NCI-H1092 (cell line): ENCODE data around the gene DYNLRB1.
"Not testable (repeated sequence)": the region's sequence is repeated elsewhere in the genome, so short reads cannot be mapped to it uniquely, and the experiment has no call there.

Experiments
- DNase-seq: peaks from one replicate; lab custom pipeline; 2025; lab: John Stamatoyannopoulos, UW

Gene DYNLRB1

DNA sequence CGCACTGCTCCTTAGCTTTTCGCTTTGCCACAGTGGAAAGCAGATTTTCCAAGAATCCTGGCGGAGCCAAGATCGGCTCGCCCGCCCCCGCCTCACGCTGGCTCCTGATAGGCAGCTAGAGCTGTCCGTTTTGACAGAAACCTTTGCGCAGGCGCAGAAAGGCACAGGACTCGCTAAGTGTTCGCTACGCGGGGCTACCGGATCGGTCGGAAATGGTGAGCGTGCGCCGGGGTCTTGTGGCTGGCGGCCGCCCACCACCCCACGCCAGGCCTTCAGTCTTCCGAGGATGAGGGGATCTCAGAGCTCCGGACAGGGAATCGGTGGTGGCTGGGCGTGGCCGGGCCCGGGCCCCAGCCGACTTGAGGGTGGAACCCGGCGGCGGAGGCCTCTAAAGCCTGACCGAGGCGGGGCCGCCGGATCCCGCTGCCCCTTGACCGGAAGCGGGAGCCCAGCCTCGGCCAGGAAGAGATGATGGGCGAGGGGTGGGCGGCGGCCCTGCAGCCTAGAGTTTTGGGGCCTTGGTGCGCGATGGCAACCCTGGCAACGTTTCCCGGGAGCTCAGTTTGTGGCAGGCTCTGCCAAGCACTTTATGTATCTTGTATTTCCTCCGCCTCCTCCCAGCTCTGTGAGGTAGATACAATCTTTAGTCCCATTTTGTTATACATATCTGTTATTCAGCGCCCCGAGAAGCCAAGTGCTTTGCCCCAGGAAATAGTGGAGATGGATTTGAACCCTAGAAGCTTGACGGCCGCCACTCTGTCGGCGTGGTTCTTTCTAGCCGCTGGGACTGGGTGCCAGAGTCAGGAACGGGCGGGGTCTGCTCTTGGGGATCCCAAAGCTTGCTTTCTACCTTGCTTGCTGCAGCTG is at the start of gene DYNLRB1:
TSS of gene DYNLRB1 (plus strand) at position 176 of the 867 bp plus-strand sequence. CDS start at position 213, 37 bp downstream.
- DNase-seq: peak; percentile 98

DNA sequence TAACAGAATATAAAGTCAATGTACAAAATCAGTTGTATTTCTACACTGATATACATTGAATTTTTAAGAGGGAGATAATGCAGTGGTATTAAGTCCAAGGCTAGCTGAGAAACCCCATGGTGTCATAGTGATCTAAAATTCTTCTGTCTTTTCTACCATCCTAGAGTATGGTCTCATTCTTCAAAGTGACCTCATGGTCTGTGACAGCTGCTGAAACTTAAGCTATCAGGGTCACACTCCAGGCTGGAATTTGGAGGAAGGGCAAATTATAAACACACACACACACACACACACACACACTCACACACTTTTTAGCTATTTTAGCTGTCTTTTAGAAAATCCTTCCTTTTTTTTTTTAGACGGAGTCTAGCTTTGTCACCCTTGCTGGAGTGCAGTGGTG is 47.3 kb upstream of the DYNLRB1 start:
- no peak for DNase-seq

DNA sequence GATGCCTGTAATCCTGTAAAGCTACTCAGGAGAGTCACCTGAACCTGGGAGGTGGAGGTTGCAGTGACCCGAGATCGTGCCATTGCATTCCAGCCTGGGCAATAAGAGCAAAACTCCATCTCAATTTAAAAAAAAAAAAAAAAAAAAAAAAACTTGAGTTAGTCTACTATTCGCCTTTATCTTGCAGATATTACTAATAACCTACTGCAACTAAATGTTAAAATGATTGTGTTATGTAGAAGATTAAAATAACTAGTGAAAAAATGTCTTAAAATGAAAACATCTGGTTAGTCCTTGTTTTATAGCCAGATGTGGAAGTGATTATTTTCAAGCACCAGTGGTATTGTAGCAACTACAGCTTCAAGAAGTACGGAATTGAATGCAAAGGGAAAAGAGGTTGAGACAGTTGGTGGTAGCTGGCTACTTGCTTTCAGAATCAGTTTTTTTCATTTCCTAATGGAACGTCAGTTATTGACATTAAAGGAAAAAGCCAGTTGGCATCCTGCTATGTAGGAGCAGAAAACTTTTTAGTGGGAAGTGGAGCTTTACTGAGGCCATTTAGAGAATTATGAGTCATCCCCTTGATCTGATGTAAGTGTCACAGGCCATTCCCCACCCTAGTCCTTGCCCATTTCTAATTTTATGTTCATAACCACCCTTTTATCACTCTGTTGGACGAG is 43.8 kb upstream of the DYNLRB1 start:
- no peak for DNase-seq

DNA sequence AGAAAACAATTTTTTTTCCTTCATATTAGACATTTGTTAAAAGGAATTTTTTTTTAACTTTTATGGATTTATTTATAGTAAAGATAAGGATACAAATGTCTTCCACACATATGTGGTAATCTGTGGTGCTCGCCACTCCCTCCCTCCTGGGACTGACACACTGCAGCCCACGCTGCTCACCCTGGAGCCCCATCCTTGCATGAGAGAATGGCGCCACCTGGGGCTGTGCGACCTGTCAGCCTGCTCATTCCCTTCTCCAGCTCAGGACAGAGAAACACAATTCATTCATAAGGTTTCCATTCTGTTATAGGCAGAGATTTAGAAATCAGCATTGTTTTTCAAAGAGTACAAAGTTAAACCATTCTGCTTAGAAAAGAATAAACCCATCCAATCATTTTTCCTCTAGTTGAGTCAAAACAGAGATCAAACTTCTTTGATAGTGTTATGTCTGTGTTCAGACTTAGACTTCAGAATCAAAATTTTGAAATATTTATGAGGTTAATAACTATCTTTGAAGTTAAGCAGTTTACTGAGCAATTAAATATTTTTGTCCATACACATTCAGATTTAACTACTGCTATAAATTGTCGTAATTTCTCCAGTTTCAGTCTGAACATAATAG is 42.8 kb upstream of the DYNLRB1 start:
- no peak for DNase-seq

DNA sequence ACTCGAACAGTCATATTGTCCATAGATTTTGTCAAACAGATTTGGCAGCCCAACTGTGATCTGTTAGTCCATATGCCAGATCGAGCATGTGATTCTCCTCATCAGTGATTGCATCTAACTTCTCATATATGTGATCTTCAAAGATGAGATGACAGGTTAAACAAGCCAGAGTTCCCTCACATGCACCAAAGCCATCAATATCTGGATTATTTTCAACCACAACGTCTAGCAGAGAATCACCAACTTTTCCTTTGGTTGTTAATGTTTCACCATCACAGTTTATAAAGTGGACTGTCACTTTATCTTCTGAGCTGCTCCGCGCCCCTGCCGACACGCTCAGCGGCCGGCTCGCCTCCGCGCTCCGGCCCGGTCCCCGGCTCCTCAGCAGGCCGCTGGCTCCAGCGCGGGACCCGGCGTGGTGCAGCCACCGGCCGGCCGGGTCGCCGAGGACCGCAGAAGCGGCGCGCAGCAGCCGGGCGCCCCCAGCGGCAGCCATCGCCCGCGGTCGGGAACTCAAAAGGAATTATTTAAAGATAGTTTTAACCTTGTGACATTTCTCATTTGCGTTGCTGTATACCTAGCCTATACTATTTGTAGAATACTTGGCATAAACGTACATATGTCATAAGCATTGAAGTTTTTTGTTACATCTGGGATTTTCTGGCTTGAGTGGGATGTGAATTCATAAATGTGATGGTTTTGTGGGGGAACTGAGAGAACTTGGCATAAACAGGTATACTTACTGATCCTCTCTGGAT is 40.1 kb upstream of the DYNLRB1 start:
- DNase-seq: no peak

DNA sequence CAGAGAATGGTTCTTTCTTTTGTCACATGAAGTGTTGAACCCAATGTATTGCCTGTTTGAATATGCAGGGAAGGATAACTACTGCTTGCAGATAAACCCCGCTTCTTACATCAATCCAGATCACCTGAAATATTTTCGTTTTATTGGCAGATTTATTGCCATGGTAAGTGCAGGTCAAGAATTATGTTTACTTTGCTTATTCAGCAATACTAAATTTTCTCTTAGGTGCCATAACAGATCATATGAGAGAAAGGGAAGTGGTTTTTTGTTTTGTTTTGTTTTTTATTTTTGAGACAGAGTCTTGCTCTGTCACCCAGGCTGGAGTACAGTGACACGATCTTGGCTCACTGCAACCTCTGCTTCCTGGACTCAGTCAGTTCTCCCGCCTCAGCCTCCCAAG is 36.6 kb upstream of the DYNLRB1 start:
- no peak for DNase-seq

DNA sequence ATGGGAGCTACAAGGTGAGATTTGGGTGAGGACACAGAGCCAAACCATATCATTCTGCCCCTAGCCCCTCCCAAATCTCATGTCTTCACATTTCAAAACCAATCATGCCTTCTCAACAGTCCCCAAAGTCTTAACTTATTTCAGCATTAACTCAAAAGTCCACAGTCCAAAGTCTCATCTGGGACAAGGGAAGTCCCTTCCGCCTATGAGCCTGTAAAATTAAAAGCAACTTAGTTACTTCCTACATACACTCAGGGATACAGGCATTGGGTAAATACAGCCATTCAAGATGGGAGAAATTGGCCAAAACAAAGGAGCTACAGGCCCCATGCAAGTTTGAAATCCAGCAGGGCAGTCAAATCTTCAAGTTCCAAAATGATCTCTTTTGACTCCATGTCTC is 34.1 kb upstream of the DYNLRB1 start:
- DNase-seq: not testable (repeated sequence)

DNA sequence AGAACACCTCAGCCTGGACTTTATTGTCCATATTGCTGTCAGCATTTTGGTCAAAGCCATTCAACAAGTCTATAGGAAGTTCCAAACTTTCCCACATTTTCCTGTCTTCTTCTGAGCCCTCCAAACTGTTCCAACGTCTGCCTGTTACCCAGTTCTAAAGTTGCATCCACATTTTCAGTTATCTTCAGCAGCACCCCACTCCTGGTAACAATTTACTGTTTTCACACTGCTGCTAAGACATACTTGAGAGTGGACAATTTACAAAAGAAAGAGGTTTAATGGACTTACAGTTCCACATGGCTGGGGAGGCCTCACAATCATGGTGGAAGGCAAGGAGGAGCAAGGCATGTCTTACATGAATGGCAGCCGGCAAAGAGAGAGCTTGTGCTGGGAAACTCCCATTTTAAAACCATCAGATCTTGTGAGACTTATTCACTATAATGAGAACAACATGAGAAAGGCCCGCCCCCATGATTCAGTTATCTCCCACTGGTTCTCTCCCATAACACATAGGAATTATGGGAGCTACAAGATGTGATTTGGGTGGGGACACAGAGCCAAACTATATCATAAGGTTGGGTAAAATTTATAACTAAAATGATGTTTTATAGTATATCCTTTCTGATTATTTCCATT is 32.5 kb upstream of the DYNLRB1 start:
- not testable (repeated sequence) for DNase-seq

DNA sequence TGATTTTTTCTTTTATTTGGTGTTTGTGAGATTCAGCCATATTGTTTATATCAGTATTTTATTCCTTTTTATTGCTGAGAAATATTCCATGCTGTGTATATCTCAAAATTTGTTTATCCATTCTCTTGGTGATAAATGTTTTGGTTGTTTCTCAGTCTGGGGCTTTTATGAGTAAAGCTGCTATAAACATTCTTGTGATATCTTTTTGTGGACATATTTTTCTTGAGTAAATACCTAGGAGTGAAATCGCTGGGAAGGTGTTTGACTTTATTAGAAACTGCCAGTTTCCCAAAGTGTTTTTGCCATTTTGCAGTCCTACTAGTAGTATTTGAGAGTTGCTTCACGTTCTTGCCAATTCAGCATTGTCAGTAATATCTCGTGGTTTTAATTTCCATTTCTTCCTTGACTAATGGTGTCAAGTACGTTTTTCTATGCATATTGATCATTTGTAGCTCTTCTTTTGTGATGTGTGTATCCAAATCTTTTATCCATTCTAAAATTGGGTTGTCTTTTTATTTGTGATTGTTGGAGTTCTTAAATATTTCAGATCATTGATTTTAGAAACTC is 31.1 kb upstream of the DYNLRB1 start:
- no peak for DNase-seq

DNA sequence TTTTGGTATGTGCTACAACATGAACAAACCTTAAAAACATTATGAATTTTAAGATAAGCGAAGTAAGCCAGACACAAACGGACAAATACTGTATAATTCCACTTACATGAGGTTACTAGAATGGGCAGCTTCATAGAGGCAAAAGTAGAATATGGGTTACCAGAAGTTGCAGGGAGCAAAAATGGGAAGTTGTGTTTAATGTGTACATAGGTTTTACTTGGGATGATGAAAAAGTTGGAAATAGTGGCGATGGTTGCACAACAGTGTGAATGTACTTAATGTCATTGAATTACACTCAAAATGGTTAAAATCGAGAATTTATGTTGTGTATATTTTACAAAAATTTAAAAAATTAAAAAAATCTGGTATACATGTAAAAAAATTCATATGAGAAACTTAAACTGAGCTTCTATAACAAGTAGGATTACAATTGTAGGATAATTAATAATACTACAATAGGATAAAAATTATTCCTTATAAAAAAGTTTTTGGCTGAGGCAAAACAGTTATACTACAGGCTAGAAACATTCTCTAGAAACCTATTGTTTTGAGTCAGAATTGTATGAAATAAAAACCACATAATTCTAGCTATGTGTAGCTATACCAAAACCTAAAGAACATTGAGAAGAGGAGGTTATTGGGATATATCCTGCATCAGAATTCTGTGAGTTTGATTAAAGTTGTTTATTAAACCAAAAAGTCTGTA is 24.8 kb upstream of the DYNLRB1 start:
- DNase-seq: no peak

DNA sequence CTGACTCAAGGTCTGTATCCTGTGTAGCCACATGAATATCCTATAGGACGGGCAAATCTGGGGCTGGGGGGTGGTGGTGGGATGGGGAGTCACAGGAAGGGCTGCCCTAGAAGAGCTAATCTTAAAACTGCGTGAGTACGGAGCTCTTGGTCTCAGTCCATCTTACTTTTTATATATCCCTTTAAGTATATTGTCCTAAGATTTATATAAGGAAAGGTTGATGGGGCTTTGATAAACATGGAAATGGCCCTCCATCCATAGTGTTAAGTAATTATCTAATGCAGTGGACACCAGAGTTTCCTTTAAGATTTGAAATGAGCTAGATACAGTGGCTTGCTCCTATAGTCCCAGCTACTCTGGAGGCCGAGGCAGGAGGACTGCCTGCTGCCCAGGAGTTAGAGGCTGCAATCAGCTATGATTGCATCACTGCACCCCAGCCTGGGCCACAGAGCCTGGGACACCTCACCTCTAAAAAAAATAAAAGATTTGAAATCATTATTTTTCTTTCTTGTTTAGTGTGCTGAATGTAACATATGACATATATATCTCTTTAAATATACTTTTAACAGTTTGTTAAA is 24.2 kb upstream of the DYNLRB1 start:
- no peak for DNase-seq

DNA sequence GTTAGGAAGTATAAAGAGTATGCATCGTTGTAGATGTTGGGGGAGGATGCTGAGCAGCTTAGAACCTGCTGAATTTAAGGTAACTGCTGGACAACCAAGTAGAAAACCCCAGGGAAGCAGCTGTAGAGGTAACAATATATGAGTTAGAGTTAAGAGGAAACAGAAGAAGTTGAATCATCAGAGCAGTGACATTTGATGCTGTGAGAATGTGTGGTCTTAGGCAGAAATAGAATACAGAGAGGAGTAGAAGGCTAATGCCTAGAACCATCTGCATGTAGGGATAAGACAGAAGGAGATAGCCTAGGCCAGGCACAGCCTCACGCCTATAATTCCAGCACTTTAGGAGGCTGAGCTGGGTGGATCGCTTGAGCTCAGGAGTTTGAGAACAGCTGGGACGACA is 22.6 kb upstream of the DYNLRB1 start:
- DNase-seq: no peak

DNA sequence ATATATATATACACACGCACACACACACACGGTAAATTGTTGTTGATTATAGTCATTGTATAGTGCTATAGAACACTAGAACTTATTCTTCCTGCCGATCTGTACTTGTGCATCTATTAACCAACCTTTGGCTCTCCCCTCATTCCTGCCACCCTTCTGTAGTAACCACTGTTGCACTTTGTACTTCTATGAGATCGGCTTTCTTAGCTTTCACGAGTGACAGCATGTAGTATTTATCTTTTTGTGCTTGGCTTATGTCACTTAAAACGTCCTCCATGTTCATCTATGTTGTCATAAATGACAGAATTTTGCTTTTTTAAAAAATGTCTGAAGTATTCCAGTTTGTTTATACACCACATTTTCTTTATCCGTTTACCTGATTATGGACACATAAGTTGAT is 20.9 kb upstream of the DYNLRB1 start:
- no peak for DNase-seq

DNA sequence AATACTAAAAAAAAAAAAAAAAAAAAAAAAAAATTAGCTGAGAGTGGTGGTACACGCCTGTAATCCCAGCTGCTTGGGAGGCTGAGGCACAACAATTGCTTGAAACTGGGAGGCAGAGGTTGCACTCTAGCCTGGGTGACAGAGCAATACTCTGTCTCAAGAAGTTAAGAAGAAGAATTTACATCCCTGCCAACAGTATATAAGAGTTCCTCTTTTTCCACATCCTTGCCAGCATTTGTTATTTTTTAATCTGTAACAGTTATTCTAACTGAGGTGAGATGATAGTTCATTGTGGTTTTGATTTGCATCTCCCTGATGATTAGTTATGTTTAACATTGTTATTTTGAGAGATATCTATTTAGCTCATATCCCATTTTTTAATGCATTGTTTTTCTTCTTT is 20.3 kb upstream of the DYNLRB1 start:
- no peak for DNase-seq

DNA sequence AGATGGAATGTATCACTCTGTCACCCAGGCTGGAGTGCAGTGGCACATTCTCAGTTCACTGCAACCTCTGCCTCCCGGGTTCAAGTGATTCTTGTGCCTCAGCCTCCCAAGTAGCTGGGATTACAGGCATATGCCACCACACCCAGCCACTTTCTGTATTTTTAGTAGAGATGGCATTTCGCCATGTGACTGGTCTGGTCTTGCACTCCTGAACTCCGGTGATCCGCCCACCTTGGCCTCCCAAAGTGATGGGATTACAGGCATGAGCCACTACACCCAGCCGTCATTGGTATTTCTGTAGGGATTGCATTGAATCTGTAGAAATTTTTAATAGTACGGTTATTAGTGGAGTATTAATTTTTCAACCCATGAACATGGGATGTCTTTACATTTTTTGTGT is 18.6 kb upstream of the DYNLRB1 start:
- DNase-seq: not testable (repeated sequence)

DNA sequence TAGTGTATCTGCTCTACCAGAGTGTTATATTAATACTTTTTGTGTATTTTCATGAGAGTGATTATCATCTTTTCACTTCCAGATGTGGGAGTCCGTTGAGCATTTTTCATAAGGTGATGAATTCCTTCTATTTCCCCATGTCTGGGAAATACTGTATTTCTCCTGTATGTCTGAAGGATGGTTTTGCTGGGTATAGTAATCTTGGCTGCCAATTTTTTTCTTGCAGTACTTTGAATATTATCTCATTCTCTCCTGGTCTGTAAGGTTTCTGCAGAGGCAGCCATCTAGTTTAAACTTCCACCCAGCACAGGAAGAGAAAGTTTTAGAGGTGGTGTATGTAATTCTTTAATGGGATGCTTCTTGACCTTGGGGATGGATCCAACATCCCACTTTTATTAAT is 15.4 kb upstream of the DYNLRB1 start:
- DNase-seq: no peak

DNA sequence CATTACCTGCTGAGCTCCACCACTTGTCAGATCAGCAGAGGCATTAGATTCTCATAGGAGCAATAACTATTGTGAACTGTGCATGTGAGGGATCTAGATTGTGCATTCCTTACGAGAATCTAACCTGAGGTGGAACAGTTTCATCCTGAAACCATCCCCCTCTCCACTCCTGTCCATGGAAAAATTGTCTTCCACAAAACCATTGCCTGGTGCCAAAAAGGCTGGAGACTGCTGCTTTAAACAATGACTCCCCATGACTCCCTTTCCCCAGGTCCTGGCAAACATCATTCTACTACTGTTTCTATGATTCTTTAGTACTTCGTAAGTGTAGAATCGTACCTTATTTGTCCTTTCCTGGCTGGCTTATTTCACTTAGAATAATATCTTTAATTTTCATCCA is 9.7 kb upstream of the DYNLRB1 start:
- no peak for DNase-seq

DNA sequence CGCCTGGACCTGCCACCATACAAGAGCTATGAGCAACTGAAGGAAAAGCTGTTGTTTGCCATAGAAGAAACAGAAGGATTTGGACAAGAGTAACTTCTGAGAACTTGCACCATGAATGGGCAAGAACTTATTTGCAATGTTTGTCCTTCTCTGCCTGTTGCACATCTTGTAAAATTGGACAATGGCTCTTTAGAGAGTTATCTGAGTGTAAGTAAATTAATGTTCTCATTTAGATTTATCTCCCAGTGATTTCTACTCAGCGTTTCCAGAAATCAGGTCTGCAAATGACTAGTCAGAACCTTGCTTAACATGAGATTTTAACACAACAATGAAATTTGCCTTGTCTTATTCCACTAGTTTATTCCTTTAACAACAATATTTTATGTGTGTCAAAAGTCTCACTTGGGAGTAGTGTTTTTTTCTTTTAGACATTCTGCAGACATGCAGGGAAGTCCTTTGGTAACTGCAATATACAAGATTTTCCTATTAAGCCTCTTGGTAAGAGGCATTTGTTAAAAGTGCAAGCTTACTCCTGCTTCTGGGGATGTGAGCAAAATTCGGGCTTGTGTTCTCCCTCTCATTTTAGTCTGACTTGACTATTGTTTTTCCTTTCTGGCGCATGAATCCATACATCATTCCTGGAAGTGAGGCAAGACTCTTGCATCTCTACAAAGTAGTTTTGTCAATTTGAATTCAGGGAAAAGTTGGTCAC is 8.4 kb upstream of the DYNLRB1 start:
- DNase-seq: no peak

DNA sequence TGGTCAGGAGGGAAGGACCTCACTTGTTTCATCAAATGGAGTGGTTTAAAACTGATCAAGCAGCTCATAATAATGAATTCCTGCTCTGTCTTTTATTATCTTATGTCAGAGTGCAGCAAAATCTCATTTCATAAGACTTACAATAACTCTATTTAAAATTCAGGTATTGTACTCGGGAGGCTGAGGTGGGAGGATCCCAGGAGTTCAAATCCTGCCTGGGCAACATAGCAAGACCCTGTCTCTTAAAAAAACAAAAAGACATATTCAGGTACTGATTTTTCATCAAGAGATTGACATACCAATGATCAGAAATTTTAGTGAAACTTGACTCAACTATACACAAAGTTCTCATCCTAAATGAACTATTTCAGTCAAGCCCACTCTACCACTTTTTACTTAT is 5.6 kb upstream of the DYNLRB1 start:
- DNase-seq: no peak

DNA sequence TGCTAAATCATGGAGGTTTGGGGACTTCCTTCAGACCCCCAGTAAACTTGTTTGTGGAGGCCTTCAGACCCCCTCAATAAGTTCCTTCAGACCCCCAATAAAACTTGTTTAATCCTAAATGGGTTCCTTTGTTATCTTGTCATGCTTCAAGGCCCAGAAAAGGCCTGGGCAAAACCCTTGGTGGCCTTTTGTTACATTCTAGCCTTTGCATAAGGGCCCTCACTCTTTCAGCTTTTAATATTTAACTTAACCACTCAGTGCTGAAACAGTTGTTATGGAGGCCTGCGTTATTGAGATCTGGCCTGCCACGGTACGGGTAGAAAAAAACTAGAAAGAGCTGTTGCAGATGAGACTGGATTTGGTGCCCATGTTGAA is 4.3 kb upstream of the DYNLRB1 start:
- DNase-seq: no peak
